KOPT-K1 (cell line): Measurements from ENCODE around the gene MYCN.

Source experiments
- H3K27ac ChIP-seq: fragments of 200-600 bp; sonication (generic); 2 replicates; pipeline ENCODE4 v1.5.1; 2016; ENCODE audit warnings: antibody characterized with exemption, mild to moderate bottlenecking, low read depth, low read length; ENCODE audit not compliant: poor library complexity, severe bottlenecking
- H3K36me3 ChIP-seq: fragments of 200-600 bp; sonication (generic); 2 replicates; pipeline ENCODE4 v1.5.1; 2017; ENCODE audit warnings: antibody characterized with exemption, mild to moderate bottlenecking, low read length, moderate library complexity; ENCODE audit not compliant: insufficient read depth
- H3K9me3 ChIP-seq: fragments of 200-600 bp; sonication (generic); 2 replicates; pipeline ENCODE4 v1.5.1; 2017; ENCODE audit warnings: antibody characterized with exemption, low read length, mild to moderate bottlenecking; ENCODE audit not compliant: insufficient read depth, poor library complexity, severe bottlenecking

Gene MYCN

GRCh38 chr2:15981646-15982045 is 41.3 kb downstream of the MYCN start:
- H3K27ac ChIP-seq: no peak overlapping the region
- H3K9me3 ChIP-seq: no peaks in the 10 kb centered on the region
- H3K36me3 ChIP-seq: no peaks in the 10 kb centered on the region

- no peaks in the 10 kb centered on the region for H3K36me3 ChIP-seq
- no peaks in the 10 kb centered on the region for H3K9me3 ChIP-seq
- H3K27ac ChIP-seq: no peak overlapping the region
Measured at GRCh38 chr2:15982285-15983044, 42.1 kb downstream of the MYCN start.

- no peak overlapping the region for H3K27ac ChIP-seq
- H3K36me3 ChIP-seq: no peaks in the 10 kb centered on the region
- H3K9me3 ChIP-seq: no peaks in the 10 kb centered on the region
Measured at GRCh38 chr2:15983496-15983895, 43.1 kb downstream of the MYCN start.

GRCh38 chr2:15984368-15985255 is 44.3 kb downstream of the MYCN start:
- H3K36me3 ChIP-seq: no peaks in the 10 kb centered on the region
- H3K27ac ChIP-seq: no peak overlapping the region
- H3K9me3 ChIP-seq: no peaks in the 10 kb centered on the region

GRCh38 chr2:15985531-15985930 is 45.2 kb downstream of the MYCN start:
- Histone ChIP-seq H3K9me3 (no peaks in the 10 kb centered on the region), H3K27ac (no peak overlapping the region), H3K36me3 (no peaks in the 10 kb centered on the region)

GRCh38 chr2:15986068-15986560 is 45.8 kb downstream of the MYCN start:
- H3K27ac ChIP-seq: no peak overlapping the region

GRCh38 chr2:15986644-15987043 is 46.3 kb downstream of the MYCN start:
- H3K9me3 ChIP-seq: no peaks in the 10 kb centered on the region
- no peak overlapping the region for H3K27ac ChIP-seq
- no peaks in the 10 kb centered on the region for H3K36me3 ChIP-seq

More at GRCh38 chr2:15986068-15986560, 45.8 kb downstream of the MYCN start:
- no peaks in the 10 kb centered on the region for H3K36me3 ChIP-seq
- H3K9me3 ChIP-seq: no peaks in the 10 kb centered on the region

- Histone ChIP-seq H3K36me3 (no peaks in the 10 kb centered on the region), H3K27ac (no peak overlapping the region), H3K9me3 (no peaks in the 10 kb centered on the region)
Measured at GRCh38 chr2:15988733-15989132, 48.4 kb downstream of the MYCN start.

- Histone ChIP-seq H3K9me3 (no peaks in the 10 kb centered on the region), H3K27ac (no peak overlapping the region), H3K36me3 (no peaks in the 10 kb centered on the region)
Measured at GRCh38 chr2:15989559-15989958, 49.2 kb downstream of the MYCN start.

- Histone ChIP-seq H3K36me3 (no peaks in the 10 kb centered on the region), H3K27ac (no peak overlapping the region), H3K9me3 (no peaks in the 10 kb centered on the region)
Measured at GRCh38 chr2:15990151-15991101, 50.1 kb downstream of the MYCN start.

GRCh38 chr2:15991231-15991630 is 50.9 kb downstream of the MYCN start:
- no peaks in the 10 kb centered on the region for H3K36me3 ChIP-seq
- H3K9me3 ChIP-seq: no peaks in the 10 kb centered on the region
- H3K27ac ChIP-seq: no peak overlapping the region

GRCh38 chr2:15992457-15993231 is 52.3 kb downstream of the MYCN start:
- Histone ChIP-seq H3K36me3 (no peaks in the 10 kb centered on the region), H3K27ac (no peak overlapping the region), H3K9me3 (no peaks in the 10 kb centered on the region)

GRCh38 chr2:15993232-15993610 is 52.9 kb downstream of the MYCN start:
- no peaks in the 10 kb centered on the region for H3K9me3 ChIP-seq
- H3K36me3 ChIP-seq: no peaks in the 10 kb centered on the region
- H3K27ac ChIP-seq: no peak overlapping the region

- Histone ChIP-seq H3K9me3 (no peaks in the 10 kb centered on the region), H3K27ac (no peak overlapping the region), H3K36me3 (no peaks in the 10 kb centered on the region)
Measured at GRCh38 chr2:15993666-15994065, 53.3 kb downstream of the MYCN start.
